ENCODE results near the gene SPACA6. TPM values are rescaled to one million over a fixed set of nuclear protein-coding genes. Genes with fewer than 3 reads are reported as not detected.

Gene SPACA6
- total RNA-seq, 3 donors from 2014 or later, result 2.9 to 35.5 (median 4.1) TPM

DNA sequence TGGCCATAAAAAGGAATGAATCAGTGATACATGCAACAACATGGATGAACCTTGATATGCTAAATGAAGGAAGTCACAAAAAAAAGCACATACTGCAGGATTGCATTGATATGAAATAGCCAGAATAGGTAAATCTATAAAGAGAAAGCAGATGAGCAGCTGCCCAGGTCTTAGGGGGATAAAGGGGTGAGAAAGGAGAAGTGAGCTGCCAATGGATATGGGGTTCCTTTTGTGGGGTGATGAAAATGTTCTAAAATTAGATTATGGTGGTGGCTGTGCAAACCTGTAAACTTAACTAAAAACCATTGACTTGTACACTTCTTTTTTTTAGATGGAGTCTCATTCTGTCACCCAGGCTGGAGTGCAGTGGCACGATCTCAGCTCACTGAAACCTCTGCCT is 18.6 kb downstream of the SPACA6 start:
- TF ChIP-seq CTCF (IDR thresholded peaks at IDR 0.05), result no peak
- H3K9me3 ChIP-seq, result no peaks in the 10 kb centered on the region
- H3K36me3 ChIP-seq (ENCODE audit: low read depth), result no peaks in the 10 kb centered on the region
- no peaks in the 10 kb centered on the region for H3K4me1 ChIP-seq (ENCODE audit: low read depth)
- no peak overlapping the region for H3K4me3 ChIP-seq
- no peak for DNase-seq
- intact Hi-C loops (cut with DNase I, micrococcal nuclease), result no loop called here
- ATAC-seq, result no peak

GRCh38 chr19:51712461-51713081 is 19.4 kb downstream of the SPACA6 start:
- Histone ChIP-seq H3K9me3 (no peaks in the 10 kb centered on the region), H3K36me3 (ENCODE audit: low read depth) (no peaks in the 10 kb centered on the region), H3K4me3 (no peak overlapping the region), H3K4me1 (ENCODE audit: low read depth) (no peaks in the 10 kb centered on the region)
- intact Hi-C loops (cut with DNase I, micrococcal nuclease), result no loop called here
- DNase-seq (no peak), ATAC-seq (peak; percentile 59)
- no peak for TF ChIP-seq CTCF (IDR thresholded peaks at IDR 0.05)

DNA sequence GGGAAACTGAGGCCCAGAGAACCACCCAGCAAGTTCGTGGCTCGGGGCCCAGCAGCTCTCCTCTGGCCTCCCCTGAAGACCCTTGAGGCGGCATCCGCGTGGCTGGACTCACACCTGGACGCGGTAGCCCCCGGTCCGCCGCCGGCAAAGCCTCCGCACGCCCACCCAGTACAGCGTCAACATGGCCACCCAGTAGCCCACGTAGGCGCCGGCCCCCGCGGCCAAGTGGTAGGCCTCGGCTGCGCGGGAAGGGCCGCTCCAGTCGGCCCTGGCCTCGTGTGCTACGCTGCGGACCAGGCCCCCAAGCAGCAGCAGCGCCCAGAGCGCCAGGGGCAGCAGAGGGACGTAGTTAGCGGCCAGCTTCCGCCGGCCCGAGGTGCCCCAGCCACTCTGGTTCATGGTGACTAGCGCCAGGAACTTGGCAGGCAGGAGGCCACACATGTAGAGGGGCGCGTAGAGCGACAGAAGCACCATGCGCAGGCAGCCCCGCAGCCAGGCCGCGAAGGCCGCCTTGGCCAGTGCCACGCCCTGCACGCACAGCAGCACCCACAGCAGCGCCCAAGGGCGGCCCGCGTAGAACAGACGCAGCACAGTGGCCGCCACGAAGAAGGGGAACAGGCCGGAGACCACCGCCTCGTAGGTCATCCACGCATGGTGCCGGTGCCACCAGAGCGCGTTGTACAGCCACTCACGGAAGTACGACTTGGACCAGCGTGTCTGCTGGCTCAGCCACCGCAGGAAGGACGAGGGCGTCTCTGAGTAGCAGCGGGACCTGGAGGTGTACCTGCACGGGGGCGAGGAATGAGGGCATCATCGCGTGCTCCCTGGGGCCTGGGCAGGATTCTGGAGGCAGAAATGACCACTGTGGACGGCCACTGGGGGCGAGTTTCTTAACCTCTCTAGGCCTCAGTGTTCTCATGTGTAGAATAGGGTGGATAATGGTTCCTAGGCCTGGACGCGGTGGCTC is 20.5 kb downstream of the SPACA6 start:
- no peaks in the 10 kb centered on the region for H3K4me1 ChIP-seq (ENCODE audit: low read depth)
- no peak overlapping the region for H3K4me3 ChIP-seq
- intact Hi-C loops (cut with DNase I, micrococcal nuclease), result no loop called here
- no peaks in the 10 kb centered on the region for H3K9me3 ChIP-seq
- no peaks in the 10 kb centered on the region for H3K36me3 ChIP-seq (ENCODE audit: low read depth)
- no peak for DNase-seq
- ATAC-seq, result no peak
- no peak for TF ChIP-seq CTCF (IDR thresholded peaks at IDR 0.05)

GRCh38 chr19:51714848-51715247 is 21.7 kb downstream of the SPACA6 start:
- H3K4me3 ChIP-seq, result no peak overlapping the region
- intact Hi-C loops (cut with DNase I, micrococcal nuclease), result no loop called here
- TF ChIP-seq CTCF (IDR thresholded peaks at IDR 0.05), result no peak
- no peaks in the 10 kb centered on the region for H3K9me3 ChIP-seq
- ATAC-seq, result no peak
- no peak for DNase-seq
- no peaks in the 10 kb centered on the region for H3K36me3 ChIP-seq (ENCODE audit: low read depth)
- H3K4me1 ChIP-seq (ENCODE audit: low read depth), result no peaks in the 10 kb centered on the region

DNA sequence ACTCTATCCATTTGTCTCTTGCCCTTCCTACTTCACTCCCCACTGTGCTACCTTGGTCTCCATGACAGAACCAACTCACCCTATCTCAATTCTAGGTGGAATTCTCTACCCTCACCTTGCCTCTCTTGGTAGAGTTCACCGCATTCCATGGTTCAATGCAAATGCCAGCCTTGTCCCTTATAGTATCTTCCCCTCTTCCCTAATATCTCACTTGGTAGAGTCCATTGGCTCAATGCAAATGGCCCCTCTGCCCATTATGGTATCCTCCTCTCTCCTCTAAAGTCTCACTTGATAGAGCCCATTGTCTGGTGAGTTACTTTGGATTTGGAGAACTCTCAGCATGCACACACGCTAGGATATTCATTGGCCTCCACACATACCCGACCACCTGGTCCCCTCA is 22.7 kb downstream of the SPACA6 start:
- H3K4me1 ChIP-seq (ENCODE audit: low read depth), result no peaks in the 10 kb centered on the region
- no peak overlapping the region for H3K4me3 ChIP-seq
- intact Hi-C loops (cut with DNase I, micrococcal nuclease), result no loop called here
- DNase-seq, result no peak
- TF ChIP-seq CTCF (IDR thresholded peaks at IDR 0.05), result no peak
- no peaks in the 10 kb centered on the region for H3K36me3 ChIP-seq (ENCODE audit: low read depth)
- no peak for ATAC-seq
- H3K9me3 ChIP-seq, result no peaks in the 10 kb centered on the region

All from mucosa of descending colon (tissue), 3 donors.